GM12878 (cell line): ENCODE results near the gene ADCK1.

Source experiments
- POLR2A ChIP-seq: IDR thresholded peaks from 2 replicates; pipeline ENCODE4 v1.6.1; 2011; ENCODE audit warnings: low read depth, mild to moderate bottlenecking, low read length
- REST ChIP-seq: IDR thresholded peaks from 2 replicates; pipeline ENCODE4 v1.6.1; 2012; ENCODE audit warnings: mild to moderate bottlenecking, low read depth, low read length
- TAF1 ChIP-seq: IDR thresholded peaks from 2 replicates; pipeline ENCODE4 v1.6.1; 2011; ENCODE audit warnings: mild to moderate bottlenecking, low read depth, low read length, borderline replicate concordance
- ZNF687 ChIP-seq: fragments of 450-650 bp; IDR thresholded peaks from 2 replicates; pipeline ENCODE4 v1.6.1; 2017; ENCODE audit warnings: mild to moderate bottlenecking, moderate library complexity

GRCh38 chr14:77979171-77979570, 179.3 kb downstream of the ADCK1 start:
- TF ChIP-seq POLR2A: no peak
- no peak for TF ChIP-seq ZNF687
- no peak for TF ChIP-seq REST
- no peak for TF ChIP-seq TAF1
